Epithelial cell of proximal tubule (primary cell): ENCODE data around the gene COX4I1. TPM values are rescaled to one million over a fixed set of nuclear protein-coding genes. Genes with fewer than 3 reads are reported as not detected.

Experiments used
- DNase-seq: peaks from one replicate; pipeline ENCODE4 v3.0.0-alpha.2; 2011; ENCODE audit warnings: low read depth
- H3K4me3 ChIP-seq: 2 replicates; pipeline ENCODE4 v1.5.1; 2011; ENCODE audit warnings: low read depth, mild to moderate bottlenecking, low read length
- total RNA-seq: library from RNA; depleted of rRNA; stranded (reverse); fragments of >200 nt; gene quantifications from 2 replicates; pipeline ENCODE4 v1.2.3, GENCODE V29; 2015
- TF ChIP-seq, protein P1 (sequence below): conservative IDR thresholded peaks from 2 replicates; pipeline ENCODE4 v1.5.1; 2012; ENCODE audit warnings: low read depth, mild to moderate bottlenecking, low read length

Gene COX4I1
- total RNA-seq, 1 donor from 2014 or later, result 824 TPM

DNA sequence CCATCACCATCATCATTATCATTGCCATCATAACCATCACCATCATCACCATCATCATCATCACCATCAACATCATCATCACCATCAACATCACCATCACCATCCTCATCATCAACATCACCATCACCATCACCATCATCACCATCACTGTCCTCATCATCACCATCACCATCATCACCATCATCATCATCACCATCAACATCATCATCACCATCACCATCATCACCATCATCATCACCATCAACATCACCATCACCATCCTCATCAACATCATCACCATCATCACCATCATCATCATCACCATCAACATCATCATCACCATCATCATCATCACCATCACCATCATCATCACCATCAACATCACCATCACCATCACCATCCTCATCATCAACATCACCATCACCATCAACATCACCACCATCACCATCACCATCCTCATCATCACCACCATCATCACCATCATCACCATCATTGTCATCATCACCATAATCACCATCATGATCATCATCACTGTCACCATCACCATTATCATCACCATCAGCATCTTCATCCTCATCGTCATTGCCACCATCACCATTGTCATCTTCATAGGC, 23.9 kb downstream of the COX4I1 start:
- DNase-seq, result no peak
- TF ChIP-seq, protein P1, sequence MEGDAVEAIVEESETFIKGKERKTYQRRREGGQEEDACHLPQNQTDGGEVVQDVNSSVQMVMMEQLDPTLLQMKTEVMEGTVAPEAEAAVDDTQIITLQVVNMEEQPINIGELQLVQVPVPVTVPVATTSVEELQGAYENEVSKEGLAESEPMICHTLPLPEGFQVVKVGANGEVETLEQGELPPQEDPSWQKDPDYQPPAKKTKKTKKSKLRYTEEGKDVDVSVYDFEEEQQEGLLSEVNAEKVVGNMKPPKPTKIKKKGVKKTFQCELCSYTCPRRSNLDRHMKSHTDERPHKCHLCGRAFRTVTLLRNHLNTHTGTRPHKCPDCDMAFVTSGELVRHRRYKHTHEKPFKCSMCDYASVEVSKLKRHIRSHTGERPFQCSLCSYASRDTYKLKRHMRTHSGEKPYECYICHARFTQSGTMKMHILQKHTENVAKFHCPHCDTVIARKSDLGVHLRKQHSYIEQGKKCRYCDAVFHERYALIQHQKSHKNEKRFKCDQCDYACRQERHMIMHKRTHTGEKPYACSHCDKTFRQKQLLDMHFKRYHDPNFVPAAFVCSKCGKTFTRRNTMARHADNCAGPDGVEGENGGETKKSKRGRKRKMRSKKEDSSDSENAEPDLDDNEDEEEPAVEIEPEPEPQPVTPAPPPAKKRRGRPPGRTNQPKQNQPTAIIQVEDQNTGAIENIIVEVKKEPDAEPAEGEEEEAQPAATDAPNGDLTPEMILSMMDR, result no peak
- H3K4me3 ChIP-seq, result no peak overlapping the region

DNA sequence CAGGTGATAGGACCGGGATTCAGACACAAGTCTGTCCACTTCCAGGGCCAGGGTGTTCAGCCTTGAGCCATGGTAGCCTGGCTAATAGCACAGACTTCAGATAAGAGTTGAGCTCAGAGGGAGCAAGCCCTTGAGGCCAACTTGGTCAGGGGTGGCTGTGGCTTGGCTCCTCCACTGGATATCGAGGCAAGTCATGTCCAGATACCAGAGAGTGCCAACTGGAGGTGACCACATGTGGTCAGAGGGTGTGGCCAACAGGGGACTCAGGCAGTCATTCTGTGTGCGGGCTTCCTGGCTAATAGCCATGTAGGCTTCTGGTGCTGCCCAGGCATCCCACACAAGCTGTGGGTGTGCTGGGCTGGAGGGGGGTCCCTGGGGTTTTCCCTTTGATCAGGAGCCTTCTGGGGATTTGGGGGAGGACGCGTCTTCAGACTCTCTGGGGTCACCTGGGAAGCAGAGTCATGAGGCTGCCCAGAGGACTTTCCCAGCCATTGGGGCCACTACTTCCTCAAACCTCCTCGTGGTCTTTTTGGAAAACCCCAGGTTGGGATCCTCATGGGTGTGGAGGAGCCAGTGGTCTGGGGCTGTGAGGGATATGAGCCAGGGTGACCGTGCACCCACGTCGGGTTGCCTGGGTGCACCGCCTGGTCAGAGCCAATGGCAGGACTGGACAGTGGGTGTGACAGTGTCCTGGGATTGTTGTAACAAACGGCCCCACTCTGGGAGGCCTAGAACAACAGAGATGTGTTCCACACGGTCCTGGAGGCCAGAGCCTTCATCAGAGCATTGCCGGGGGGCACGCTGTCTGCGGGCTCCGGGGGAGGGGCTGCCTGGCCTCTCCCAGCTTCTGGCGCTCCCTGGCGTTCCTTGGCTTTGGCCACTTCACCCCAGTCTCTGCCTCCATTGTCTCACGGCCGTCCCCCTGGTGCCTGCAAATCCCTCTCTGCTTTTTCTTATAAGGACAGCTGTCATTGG, 25.0 kb downstream of the COX4I1 start:
- DNase-seq, result no peak
- H3K4me3 ChIP-seq, result no peak overlapping the region
- TF ChIP-seq, protein P1, result no peak

DNA sequence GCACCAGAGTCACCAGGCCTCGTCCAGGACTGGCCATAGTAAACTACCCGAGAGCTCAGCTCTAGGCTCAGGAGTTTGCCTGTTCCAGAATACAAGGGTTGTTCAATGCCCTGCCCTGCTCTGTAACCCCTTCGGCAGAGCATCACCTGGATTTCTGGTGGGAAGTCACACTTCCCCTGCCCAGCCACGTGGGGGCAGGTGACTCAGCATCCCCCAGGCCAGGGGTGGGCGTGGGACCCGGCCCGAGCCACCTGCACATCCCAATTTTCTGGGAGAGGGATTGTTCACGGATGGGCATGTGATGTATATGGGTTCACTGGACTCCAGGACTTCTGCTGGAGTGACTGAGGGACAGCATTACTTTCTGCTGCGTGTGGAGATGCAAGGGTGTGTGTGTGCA, 25.8 kb downstream of the COX4I1 start:
- no peak overlapping the region for H3K4me3 ChIP-seq
- DNase-seq, result no peak
- TF ChIP-seq, protein P1, result peak; percentile 9

DNA sequence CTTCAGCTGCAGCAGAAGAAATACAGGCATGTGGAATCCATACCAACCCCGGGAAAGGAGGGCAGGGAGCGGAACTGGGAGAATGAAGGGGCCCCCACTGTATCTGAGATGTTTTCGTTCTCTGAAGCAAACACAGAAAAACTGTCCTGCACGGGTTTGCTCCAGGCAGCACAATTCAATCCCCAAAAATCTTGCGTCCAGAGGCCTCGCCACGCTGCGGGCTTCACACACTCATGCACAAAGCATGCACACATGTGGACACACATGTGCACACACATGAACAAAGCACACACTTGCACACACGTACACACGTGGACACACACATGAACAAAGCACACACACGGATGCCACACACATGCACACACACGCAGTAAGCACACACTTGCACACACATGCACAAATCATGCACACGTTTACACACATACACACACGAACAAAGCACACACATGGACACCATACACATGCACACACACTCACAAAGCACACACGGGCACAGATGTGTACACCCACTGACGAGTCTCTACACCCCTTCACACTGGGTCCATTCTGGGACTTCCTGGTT, 27.3 kb downstream of the COX4I1 start:
- TF ChIP-seq, protein P1, result no peak
- no peak overlapping the region for H3K4me3 ChIP-seq
- DNase-seq, result no peak

DNA sequence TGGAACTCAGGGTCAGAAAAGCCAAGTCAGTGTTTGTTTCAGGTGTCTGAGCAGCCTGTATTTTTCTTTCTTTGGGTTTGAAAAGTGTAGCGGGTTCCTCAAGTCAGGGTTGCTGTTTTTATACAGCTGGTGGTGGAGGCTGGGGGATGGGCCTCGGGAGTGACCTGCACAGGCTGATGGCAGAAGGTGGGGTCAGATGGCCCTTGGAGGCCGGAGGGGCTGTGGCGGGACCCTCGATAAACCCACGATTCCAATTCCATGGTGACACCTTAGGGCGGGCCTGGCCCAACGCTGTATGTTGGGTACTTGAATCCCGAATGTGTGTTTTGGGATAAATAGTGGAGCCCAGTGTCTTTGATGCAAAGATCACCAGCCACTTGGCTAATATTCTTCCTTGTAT, 28.7 kb downstream of the COX4I1 start:
- no peak for DNase-seq
- H3K4me3 ChIP-seq, result no peak overlapping the region
- TF ChIP-seq, protein P1, result no peak

DNA sequence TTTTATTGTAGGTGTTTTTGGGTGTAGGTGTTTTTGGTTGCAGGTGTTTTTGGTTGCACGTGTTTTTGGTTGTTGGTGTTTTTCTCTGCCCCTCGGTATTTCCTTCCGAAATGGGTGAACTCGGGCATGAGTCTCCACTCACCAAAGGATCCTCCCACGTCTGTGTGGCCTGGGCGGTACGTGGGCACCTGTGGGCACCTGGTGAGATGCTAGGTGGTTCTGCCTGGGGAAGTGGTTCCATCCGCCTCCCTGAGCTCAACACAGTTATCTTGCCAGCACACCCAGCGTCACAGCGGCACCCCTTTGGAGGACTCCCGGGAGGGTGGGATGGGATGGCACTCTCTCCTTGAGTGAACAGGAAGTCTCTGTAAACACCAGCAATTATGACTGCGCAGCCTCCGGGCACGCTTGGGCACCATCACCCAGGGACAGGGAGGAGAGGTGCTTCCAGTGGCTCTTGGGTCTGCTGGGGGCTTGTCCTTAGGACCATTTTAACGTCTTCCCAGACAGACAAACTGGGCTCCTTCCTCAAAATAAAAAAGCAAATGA, 29.8 kb downstream of the COX4I1 start:
- H3K4me3 ChIP-seq, result no peak overlapping the region
- TF ChIP-seq, protein P1, result no peak
- DNase-seq, result no peak
